Ecto neural progenitor cell (in vitro differentiated cells): ENCODE measurements around the gene KIF2C.
A peak's percentile ranks its signal among the peaks of the same experiment; 100 is the strongest.
"Not testable (repeated sequence)": the region's sequence is repeated elsewhere in the genome, so short reads cannot be mapped to it uniquely, and the experiment has no call there.

ENCODE experiments used
- DNase-seq: peaks from one replicate; pipeline ENCODE4 v3.0.0-alpha.2; 2018; ENCODE audit warnings: low spot score

The KIF2C gene

DNA sequence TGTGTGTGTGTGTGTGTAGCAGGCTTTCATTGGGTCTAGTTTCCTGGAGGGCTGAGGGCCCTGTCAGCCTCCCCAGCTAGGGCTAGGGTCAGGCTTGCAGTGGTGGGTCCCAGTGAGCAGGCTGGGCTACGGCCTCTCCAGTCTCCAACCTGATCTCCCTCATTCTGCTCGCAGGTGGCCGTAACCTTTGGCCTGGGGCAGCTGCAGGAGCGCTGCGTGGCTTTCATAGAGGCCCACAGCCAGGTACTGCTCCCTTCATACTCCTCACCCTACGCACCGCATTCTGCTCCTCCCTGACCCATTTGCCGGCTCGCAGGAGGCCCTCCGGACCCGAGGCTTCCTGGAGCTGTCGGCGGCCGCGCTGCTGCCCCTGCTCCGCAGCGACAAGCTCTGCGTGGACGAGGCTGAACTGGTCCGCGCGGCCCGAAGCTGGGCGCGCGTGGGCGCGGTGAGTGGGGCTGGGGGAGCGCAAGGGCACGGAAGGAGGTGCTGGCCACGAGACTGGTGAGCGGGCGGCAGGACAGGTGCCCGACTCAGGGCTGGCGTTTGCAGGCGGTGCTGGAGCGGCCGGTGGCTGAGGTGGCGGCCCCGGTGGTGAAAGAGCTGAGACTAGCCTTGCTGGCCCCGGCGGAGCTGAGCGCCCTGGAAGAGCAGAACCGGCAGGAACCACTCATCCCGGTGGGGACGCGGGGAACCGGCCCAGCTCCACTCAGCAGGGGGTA is 73.3 kb downstream of the KIF2C start:
- peak; percentile 54 for DNase-seq

DNA sequence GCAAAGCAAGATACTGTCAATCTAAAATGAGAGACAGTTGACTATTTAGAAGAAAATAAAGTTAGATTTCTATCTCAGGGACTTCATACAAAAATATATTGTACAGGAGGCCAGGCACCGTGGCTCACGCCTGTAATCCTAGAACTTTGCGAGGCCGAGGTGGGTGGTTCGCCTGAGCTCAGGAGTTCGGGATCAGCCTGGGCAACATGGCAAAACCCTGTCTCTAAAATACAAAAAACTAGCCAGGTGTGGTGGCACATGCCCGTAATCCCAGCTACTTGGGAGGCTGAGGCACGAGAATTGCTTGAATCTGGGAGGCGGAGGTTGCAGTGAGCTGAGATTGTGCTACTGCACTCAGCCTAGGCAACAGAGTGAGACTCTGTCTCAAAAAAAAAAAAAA is 76.3 kb downstream of the KIF2C start:
- not testable (repeated sequence) for DNase-seq

DNA sequence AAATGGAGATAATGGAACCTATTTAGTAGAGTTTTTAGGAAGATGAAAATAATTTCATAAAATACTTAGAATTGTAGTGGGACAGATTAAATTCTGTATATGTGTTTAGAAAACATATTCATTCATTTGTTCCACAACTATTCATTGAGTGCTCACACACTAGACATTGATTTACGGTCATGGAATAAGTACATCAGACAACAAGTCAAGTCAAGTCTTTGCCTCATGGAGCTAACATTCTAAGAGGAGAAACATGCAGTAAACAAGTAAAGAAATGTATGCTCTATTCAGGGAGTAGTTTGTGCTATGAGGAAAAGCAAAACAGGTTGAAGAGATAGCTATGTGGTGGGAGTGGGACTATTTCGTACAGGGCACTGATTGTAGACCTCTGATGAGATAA is 77.7 kb downstream of the KIF2C start:
- DNase-seq, result no peak
